Measurements from ENCODE around the gene OR13A1. TPM values are rescaled to one million over a fixed set of nuclear protein-coding genes. Genes with fewer than 3 reads are reported as not detected.
"Not testable (repeated sequence)": the region's sequence is repeated elsewhere in the genome, so short reads cannot be mapped to it uniquely, and the experiment has no call there.

Gene OR13A1
- total RNA-seq, 1 experiment from 2014 or later: not detected

GRCh38 chr10:45353186-45353585 is 37.8 kb upstream of the OR13A1 start:
- POLR2A ChIA-PET: no interaction called here
- CTCF ChIA-PET: interaction anchor here (1.2 kb wide), 1 partner anchor 118 kb away, joined by 4 read pairs; no protein-coding TSS in a partner anchor
- Mint-ChIP-seq H3K36me3 (ENCODE audit: insufficient read depth, unreplicated experiment) (no peaks in the 10 kb centered on the region), H3K4me1 (ENCODE audit: insufficient read depth, unreplicated experiment) (no peaks in the 10 kb centered on the region), H3K9me3 (ENCODE audit: unreplicated experiment) (no peaks in the 10 kb centered on the region), H3K4me3 (ENCODE audit: unreplicated experiment) (no peak overlapping the region), H3K27ac (ENCODE audit: low read depth, unreplicated experiment) (no peak overlapping the region), H3K27me3 (ENCODE audit: insufficient read depth, unreplicated experiment) (peaks cover 34% of the 10 kb centered on the region)
- no peak for TF ChIP-seq CTCF (IDR thresholded peaks at IDR 0.05; ENCODE audit: unreplicated experiment)
- no TSS peak for BruUV-seq (replicated peaks)
- intact Hi-C loops (cut with micrococcal nuclease): no loop called here
- no peak for DNase-seq (ENCODE audit: unreplicated experiment)

DNA sequence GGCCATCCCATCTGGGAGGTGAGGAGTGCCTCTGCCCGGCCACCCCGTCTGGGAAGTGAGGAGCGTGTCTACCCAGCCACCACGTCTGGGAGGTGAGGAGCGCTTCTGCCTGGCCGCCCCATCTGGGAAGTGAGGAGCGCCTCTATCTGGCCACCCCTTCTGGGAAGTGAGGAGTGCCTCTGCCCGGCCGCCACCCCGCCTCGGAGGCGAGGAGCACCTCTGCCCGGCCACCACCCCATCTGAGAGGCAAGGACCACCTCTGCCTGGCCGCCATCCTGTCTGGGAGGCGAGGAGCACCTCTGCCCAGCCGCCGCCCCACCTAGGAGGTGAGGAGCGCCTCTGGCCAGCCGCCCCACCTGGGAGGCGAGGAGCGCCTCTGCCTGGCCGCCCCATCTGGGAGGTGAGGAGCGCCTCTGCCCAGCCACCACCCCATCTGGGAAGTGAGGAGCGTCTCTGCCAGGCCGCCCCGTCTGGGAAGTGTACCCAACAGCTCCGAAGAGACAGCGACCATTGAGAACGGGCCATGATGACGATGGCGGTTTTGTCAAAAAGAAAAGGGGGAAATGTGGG is 32.9 kb upstream of the OR13A1 start:
- DNase-seq (ENCODE audit: unreplicated experiment); H3K9me3 Mint-ChIP-seq (ENCODE audit: unreplicated experiment); BruUV-seq (replicated peaks); H3K36me3 Mint-ChIP-seq (ENCODE audit: insufficient read depth, unreplicated experiment); CTCF ChIA-PET; H3K4me1 Mint-ChIP-seq (ENCODE audit: insufficient read depth, unreplicated experiment); H3K27ac Mint-ChIP-seq (ENCODE audit: low read depth, unreplicated experiment); H3K27me3 Mint-ChIP-seq (ENCODE audit: insufficient read depth, unreplicated experiment); intact Hi-C loops (cut with micrococcal nuclease); H3K4me3 Mint-ChIP-seq (ENCODE audit: unreplicated experiment); POLR2A ChIA-PET: not testable (repeated sequence)

DNA sequence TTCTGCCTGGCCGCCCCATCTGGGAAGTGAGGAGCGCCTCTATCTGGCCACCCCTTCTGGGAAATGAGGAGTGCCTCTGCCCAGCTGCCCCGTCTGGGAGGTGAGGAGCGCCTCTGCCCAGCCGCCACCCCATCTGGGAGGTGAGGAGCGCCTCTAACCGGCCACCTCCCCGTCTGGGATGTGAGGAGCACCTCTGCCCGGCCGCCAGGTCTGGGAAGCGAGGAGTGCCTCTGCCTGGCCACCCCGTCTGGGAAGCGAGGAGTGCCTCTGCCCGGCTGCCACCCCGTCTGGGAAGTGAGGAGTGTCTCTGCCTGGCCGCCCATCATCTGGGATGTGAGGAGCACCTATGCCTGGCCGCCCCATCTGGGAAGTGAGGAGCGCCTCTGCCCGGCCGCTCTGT is 32.1 kb upstream of the OR13A1 start:
- H3K9me3 Mint-ChIP-seq (ENCODE audit: unreplicated experiment); CTCF ChIA-PET; H3K36me3 Mint-ChIP-seq (ENCODE audit: insufficient read depth, unreplicated experiment); H3K4me1 Mint-ChIP-seq (ENCODE audit: insufficient read depth, unreplicated experiment); H3K4me3 Mint-ChIP-seq (ENCODE audit: unreplicated experiment); POLR2A ChIA-PET; DNase-seq (ENCODE audit: unreplicated experiment); BruUV-seq (replicated peaks); intact Hi-C loops (cut with micrococcal nuclease); H3K27ac Mint-ChIP-seq (ENCODE audit: low read depth, unreplicated experiment); H3K27me3 Mint-ChIP-seq (ENCODE audit: insufficient read depth, unreplicated experiment): not testable (repeated sequence)

DNA sequence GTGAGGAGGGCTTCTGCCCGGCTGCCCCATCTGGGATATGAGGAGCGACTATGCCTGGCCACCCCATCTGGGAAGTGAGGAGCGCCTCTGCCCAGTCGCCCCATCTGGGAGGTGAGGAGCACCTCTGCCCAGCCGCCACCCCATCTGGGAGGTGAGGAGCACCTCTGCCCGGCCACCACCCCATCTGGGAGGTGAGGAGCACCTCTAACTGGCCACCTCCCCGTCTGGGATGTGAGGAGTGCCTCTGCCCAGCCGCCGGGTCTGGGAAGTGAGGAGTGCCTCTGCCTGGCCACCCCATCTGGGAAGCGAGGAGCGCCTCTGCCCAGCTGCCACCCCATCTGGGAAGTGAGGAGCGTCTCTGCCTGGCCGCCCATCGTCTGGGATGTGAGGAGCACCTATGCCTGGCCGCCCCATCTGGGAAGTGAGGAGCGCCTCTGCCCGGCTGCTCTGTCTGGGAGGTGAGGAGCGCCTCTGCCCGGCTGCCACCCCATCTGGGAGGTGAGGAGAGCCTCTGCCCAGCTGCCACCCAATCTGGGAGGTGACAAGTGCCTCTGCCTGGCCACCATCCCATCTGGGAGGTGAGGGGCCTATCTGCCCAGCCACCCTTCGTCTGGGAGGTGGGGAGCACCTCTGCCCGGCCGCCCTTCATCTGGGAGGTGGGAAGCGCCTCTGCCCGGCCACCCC is 31.4 kb upstream of the OR13A1 start:
- DNase-seq (ENCODE audit: unreplicated experiment); H3K4me1 Mint-ChIP-seq (ENCODE audit: insufficient read depth, unreplicated experiment); H3K4me3 Mint-ChIP-seq (ENCODE audit: unreplicated experiment); H3K27ac Mint-ChIP-seq (ENCODE audit: low read depth, unreplicated experiment); H3K27me3 Mint-ChIP-seq (ENCODE audit: insufficient read depth, unreplicated experiment); BruUV-seq (replicated peaks); CTCF ChIA-PET; H3K36me3 Mint-ChIP-seq (ENCODE audit: insufficient read depth, unreplicated experiment); POLR2A ChIA-PET; intact Hi-C loops (cut with micrococcal nuclease); H3K9me3 Mint-ChIP-seq (ENCODE audit: unreplicated experiment): not testable (repeated sequence)

- BruUV-seq (replicated peaks); H3K27ac Mint-ChIP-seq (ENCODE audit: low read depth, unreplicated experiment); H3K4me3 Mint-ChIP-seq (ENCODE audit: unreplicated experiment); DNase-seq (ENCODE audit: unreplicated experiment); H3K36me3 Mint-ChIP-seq (ENCODE audit: insufficient read depth, unreplicated experiment); POLR2A ChIA-PET; intact Hi-C loops (cut with micrococcal nuclease); H3K27me3 Mint-ChIP-seq (ENCODE audit: insufficient read depth, unreplicated experiment); CTCF ChIA-PET; H3K4me1 Mint-ChIP-seq (ENCODE audit: insufficient read depth, unreplicated experiment); H3K9me3 Mint-ChIP-seq (ENCODE audit: unreplicated experiment): not testable (repeated sequence)
Observed at GRCh38 chr10:45340420-45340819, 25.0 kb upstream of the OR13A1 start.

DNA sequence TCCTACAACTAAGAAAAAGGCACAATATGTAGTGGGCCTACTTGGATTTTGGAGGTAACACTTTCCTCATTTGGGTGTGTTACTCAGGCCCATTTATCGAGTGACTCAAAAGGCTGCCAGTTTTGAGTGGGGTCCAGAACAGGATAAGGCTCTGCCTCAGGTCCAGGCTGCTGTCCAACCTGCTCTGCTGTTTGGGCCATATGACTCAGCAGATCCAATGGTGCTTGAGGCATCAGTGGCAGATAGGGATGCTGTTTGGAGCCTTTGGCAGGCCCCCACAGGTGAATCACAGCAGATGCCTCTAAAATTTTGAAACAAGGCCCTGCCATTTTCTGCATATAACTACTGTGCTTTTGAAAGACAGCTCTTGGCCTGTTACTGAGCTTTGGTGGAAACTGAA is 24.5 kb upstream of the OR13A1 start:
- Mint-ChIP-seq H3K27ac (ENCODE audit: low read depth, unreplicated experiment) (no peak overlapping the region), H3K36me3 (ENCODE audit: insufficient read depth, unreplicated experiment) (no peaks in the 10 kb centered on the region), H3K27me3 (ENCODE audit: insufficient read depth, unreplicated experiment) (no peaks in the 10 kb centered on the region), H3K9me3 (ENCODE audit: unreplicated experiment) (no peaks in the 10 kb centered on the region), H3K4me1 (ENCODE audit: insufficient read depth, unreplicated experiment) (no peaks in the 10 kb centered on the region), H3K4me3 (ENCODE audit: unreplicated experiment) (no peak overlapping the region)
- BruUV-seq (replicated peaks): no TSS peak
- no peak for TF ChIP-seq CTCF (IDR thresholded peaks at IDR 0.05; ENCODE audit: unreplicated experiment)
- ChIA-PET POLR2A (no interaction called here), CTCF (no interaction called here)
- intact Hi-C loops (cut with micrococcal nuclease): no loop called here
- no peak for DNase-seq (ENCODE audit: unreplicated experiment)

GRCh38 chr10:45331824-45332223 is 16.4 kb upstream of the OR13A1 start:
- POLR2A ChIA-PET; BruUV-seq (replicated peaks); H3K4me1 Mint-ChIP-seq (ENCODE audit: insufficient read depth, unreplicated experiment): not testable (repeated sequence)

DNA sequence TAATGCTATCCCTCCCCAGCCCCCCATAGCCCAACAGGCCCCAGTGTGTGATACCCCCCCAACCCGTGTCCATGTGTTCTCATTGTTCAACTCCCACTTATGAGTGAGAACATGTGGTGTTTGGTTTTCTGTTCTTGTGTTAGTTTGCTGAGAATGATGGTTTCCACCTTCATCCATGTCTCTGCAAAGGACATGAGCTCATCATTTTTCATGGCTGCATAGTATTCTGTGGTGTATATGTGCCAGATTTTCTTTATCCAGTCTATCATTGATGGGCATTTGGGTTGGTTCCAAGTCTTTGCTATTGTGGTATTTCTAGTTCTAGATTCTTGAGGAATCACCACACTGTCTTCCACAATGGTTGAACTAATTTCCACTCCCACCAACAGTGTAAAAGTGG is 11.5 kb upstream of the OR13A1 start:
- not testable (repeated sequence) for H3K27ac Mint-ChIP-seq (ENCODE audit: low read depth, unreplicated experiment)

More at GRCh38 chr10:45331824-45332223, 16.4 kb upstream of the OR13A1 start:
- H3K27ac Mint-ChIP-seq (ENCODE audit: low read depth, unreplicated experiment); H3K4me3 Mint-ChIP-seq (ENCODE audit: unreplicated experiment); CTCF ChIA-PET; H3K36me3 Mint-ChIP-seq (ENCODE audit: insufficient read depth, unreplicated experiment); intact Hi-C loops (cut with micrococcal nuclease); DNase-seq (ENCODE audit: unreplicated experiment); H3K9me3 Mint-ChIP-seq (ENCODE audit: unreplicated experiment): not testable (repeated sequence)
- peaks cover 23% of the 10 kb centered on the region for H3K27me3 Mint-ChIP-seq (ENCODE audit: insufficient read depth, unreplicated experiment)

More for the DNA sequence above, 11.5 kb upstream of the OR13A1 start:
- H3K9me3 Mint-ChIP-seq (ENCODE audit: unreplicated experiment); BruUV-seq (replicated peaks); POLR2A ChIA-PET; H3K36me3 Mint-ChIP-seq (ENCODE audit: insufficient read depth, unreplicated experiment); H3K4me1 Mint-ChIP-seq (ENCODE audit: insufficient read depth, unreplicated experiment); DNase-seq (ENCODE audit: unreplicated experiment); H3K4me3 Mint-ChIP-seq (ENCODE audit: unreplicated experiment); intact Hi-C loops (cut with micrococcal nuclease): not testable (repeated sequence)
- CTCF ChIA-PET: interaction anchor here (0.7 kb wide), 1 partner anchor 1711 kb away, joined by 4 read pairs; no protein-coding TSS in a partner anchor
- H3K27me3 Mint-ChIP-seq (ENCODE audit: insufficient read depth, unreplicated experiment): peaks cover 14% of the 10 kb centered on the region
